ENCODE data around the gene UBAC2.

The UBAC2 gene

DNA sequence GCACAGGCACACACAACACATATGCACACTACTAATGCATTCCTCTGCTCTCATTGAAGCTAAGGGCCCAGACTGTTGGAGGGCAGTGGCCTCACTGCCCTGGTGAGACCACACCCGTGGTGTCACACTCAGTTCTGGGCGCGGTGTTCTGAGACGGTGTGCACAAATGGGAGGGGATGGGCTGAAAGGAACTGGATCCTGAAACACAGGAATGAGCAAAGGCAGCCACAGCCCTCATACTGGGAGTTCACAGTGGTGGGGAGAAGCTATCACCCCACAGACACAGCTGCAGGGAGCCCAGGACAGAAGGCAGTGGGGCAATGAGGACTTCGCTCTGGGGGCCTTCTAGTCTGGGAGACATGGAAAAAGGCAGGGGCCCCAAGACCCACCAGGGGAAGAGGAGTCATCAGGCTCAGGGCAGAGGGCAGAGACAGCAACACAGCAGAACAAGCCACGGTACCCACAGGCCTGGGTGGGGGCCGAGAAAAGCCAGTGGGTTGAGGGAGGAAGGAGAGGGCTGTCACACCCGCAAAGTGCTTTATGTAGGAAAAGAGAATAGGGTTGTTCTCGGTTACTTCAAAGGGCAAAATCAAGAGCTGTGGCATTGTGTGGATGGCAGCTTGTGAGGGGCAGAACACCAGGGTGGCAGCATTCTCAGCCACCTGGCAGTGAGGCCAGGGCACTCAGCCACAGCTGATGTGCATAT, 181.9 kb downstream of the UBAC2 start:
- no peaks in the 10 kb centered on the region for H3K9me3 ChIP-seq (ENCODE audit: insufficient read depth, low read length, severe bottlenecking)
- H4K20me1 ChIP-seq (ENCODE audit: insufficient read depth, low read length) = 0 out of 2 replicates have a peak, but pooled peaks cover 3% of the 10 kb centered on the region
- peak; percentile 53 for DNase-seq
- H3K27me3 ChIP-seq (ENCODE audit: insufficient read depth, low read length, poor library complexity) = no peaks in the 10 kb centered on the region
- peak; percentile 73 for ATAC-seq (ENCODE audit: insufficient read depth, low read depth)
- peaks cover 13% of the 10 kb centered on the region for H3K4me1 ChIP-seq (ENCODE audit: insufficient read depth, low read length)
- H3K4me3 ChIP-seq (ENCODE audit: low read depth in 1 of 2, low read length in 2 of 2) = no peak overlapping the region
- H3K79me2 ChIP-seq (ENCODE audit: insufficient read depth, low read length) = no peaks in the 10 kb centered on the region
- no peak overlapping the region for H3K4me2 ChIP-seq (ENCODE audit: insufficient read depth, low read length)
- H2AFZ ChIP-seq (ENCODE audit: low read depth, low read length) = no peak overlapping the region
- H3K9ac ChIP-seq (ENCODE audit: low read depth, low read length) = no peak overlapping the region
- TF ChIP-seq EZH2 (IDR thresholded peaks at IDR 0.05; ENCODE audit: borderline replicate concordance, low read depth, low read length, severe bottlenecking) = no peak
- TF ChIP-seq, protein P1, sequence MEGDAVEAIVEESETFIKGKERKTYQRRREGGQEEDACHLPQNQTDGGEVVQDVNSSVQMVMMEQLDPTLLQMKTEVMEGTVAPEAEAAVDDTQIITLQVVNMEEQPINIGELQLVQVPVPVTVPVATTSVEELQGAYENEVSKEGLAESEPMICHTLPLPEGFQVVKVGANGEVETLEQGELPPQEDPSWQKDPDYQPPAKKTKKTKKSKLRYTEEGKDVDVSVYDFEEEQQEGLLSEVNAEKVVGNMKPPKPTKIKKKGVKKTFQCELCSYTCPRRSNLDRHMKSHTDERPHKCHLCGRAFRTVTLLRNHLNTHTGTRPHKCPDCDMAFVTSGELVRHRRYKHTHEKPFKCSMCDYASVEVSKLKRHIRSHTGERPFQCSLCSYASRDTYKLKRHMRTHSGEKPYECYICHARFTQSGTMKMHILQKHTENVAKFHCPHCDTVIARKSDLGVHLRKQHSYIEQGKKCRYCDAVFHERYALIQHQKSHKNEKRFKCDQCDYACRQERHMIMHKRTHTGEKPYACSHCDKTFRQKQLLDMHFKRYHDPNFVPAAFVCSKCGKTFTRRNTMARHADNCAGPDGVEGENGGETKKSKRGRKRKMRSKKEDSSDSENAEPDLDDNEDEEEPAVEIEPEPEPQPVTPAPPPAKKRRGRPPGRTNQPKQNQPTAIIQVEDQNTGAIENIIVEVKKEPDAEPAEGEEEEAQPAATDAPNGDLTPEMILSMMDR (IDR thresholded peaks at IDR 0.05; ENCODE audit: borderline replicate concordance, extremely low read depth, low read length, poor library complexity, severe bottlenecking) = no peak
- H3K36me3 ChIP-seq (ENCODE audit: insufficient read depth, low read length) = peaks cover 55% of the 10 kb centered on the region
- H3K27ac ChIP-seq (ENCODE audit: low read length) = peak overlapping the region; percentile 33; the same call in 1 of the 2 replicates

DNA sequence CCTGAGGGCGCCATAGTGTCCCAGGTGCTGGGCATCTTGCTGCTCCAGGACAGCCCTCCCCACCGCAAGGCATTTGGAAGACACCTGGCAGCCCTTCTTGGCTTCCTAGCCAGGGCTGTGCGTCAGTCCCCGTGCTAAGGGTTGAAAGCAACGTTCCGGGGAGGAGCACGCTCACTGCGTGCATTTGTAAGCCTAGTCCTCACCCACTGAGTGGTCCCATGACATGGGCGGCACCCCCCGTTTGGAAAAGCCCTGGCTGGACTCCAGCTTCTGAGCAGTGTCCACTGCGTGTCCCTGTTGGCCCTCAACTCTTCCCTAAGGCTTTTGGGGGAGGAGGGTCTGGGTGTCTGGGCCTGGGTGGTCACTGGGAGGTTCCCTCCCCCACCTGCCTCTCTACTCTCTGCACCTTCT, 182.9 kb downstream of the UBAC2 start:
- peaks cover 13% of the 10 kb centered on the region for H3K4me1 ChIP-seq (ENCODE audit: insufficient read depth, low read length)
- DNase-seq = no peak
- H3K27ac ChIP-seq (ENCODE audit: low read length) = no peak overlapping the region
- no peaks in the 10 kb centered on the region for H3K79me2 ChIP-seq (ENCODE audit: insufficient read depth, low read length)
- peaks cover 48% of the 10 kb centered on the region for H3K36me3 ChIP-seq (ENCODE audit: insufficient read depth, low read length)
- no peak for ATAC-seq (ENCODE audit: insufficient read depth, low read depth)
- H3K9ac ChIP-seq (ENCODE audit: low read depth, low read length) = no peak overlapping the region
- H2AFZ ChIP-seq (ENCODE audit: low read depth, low read length) = no peak overlapping the region
- H4K20me1 ChIP-seq (ENCODE audit: insufficient read depth, low read length) = 0 out of 2 replicates have a peak, but pooled peaks cover 3% of the 10 kb centered on the region
- H3K9me3 ChIP-seq (ENCODE audit: insufficient read depth, low read length, severe bottlenecking) = no peaks in the 10 kb centered on the region
- H3K27me3 ChIP-seq (ENCODE audit: insufficient read depth, low read length, poor library complexity) = no peaks in the 10 kb centered on the region
- H3K4me2 ChIP-seq (ENCODE audit: insufficient read depth, low read length) = no peak overlapping the region
- no peak overlapping the region for H3K4me3 ChIP-seq (ENCODE audit: low read depth in 1 of 2, low read length in 2 of 2)
- TF ChIP-seq, protein P1 (IDR thresholded peaks at IDR 0.05; ENCODE audit: borderline replicate concordance, extremely low read depth, low read length, poor library complexity, severe bottlenecking) = no peak
- no peak for TF ChIP-seq EZH2 (IDR thresholded peaks at IDR 0.05; ENCODE audit: borderline replicate concordance, low read depth, low read length, severe bottlenecking)

DNA sequence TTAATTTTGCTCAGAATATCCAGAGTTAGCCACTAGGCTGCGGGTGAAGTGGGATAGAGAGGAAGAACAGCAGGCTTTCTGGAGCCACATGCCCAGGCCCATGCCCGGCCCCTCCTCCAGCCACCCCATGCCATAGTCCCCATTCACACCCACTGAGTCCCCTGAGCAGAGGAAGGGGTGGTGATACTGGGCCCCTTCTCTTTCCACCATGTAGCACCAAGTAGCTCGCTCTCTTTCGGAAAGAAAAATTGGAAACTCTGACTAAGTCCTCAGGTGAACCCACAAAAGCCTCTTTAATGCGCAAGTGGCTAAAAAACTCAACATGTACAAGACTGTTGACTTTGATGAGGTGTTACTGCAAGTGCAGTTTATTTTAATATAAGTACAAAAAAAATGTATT, 183.3 kb downstream of the UBAC2 start:
- no peak for TF ChIP-seq EZH2 (IDR thresholded peaks at IDR 0.05; ENCODE audit: borderline replicate concordance, low read depth, low read length, severe bottlenecking)
- TF ChIP-seq, protein P1 (IDR thresholded peaks at IDR 0.05; ENCODE audit: borderline replicate concordance, extremely low read depth, low read length, poor library complexity, severe bottlenecking) = no peak
- Histone ChIP-seq H3K4me1 (ENCODE audit: insufficient read depth, low read length) (peaks cover 13% of the 10 kb centered on the region), H2AFZ (ENCODE audit: low read depth, low read length) (no peak overlapping the region), H3K9ac (ENCODE audit: low read depth, low read length) (no peak overlapping the region), H3K27me3 (ENCODE audit: insufficient read depth, low read length, poor library complexity) (no peaks in the 10 kb centered on the region), H3K36me3 (ENCODE audit: insufficient read depth, low read length) (peaks cover 45% of the 10 kb centered on the region), H3K79me2 (ENCODE audit: insufficient read depth, low read length) (no peaks in the 10 kb centered on the region), H3K4me2 (ENCODE audit: insufficient read depth, low read length) (no peak overlapping the region), H3K9me3 (ENCODE audit: insufficient read depth, low read length, severe bottlenecking) (no peaks in the 10 kb centered on the region), H4K20me1 (ENCODE audit: insufficient read depth, low read length) (0 out of 2 replicates have a peak, but pooled peaks cover 3% of the 10 kb centered on the region), H3K27ac (ENCODE audit: low read length) (no peak overlapping the region), H3K4me3 (ENCODE audit: low read depth in 1 of 2, low read length in 2 of 2) (no peak overlapping the region)
- ATAC-seq (ENCODE audit: insufficient read depth, low read depth) (no peak), DNase-seq (no peak)

Data from DND-41 (cell line).